Measurements from ENCODE around the gene GNAS-AS1. TPM values are rescaled to one million over a fixed set of nuclear protein-coding genes. Genes with fewer than 3 reads are reported as not detected.

Gene GNAS-AS1
- total and polyA plus RNA-seq, 2 experiments from 2014 or later: 0.98 TPM; not detected in 1

DNA sequence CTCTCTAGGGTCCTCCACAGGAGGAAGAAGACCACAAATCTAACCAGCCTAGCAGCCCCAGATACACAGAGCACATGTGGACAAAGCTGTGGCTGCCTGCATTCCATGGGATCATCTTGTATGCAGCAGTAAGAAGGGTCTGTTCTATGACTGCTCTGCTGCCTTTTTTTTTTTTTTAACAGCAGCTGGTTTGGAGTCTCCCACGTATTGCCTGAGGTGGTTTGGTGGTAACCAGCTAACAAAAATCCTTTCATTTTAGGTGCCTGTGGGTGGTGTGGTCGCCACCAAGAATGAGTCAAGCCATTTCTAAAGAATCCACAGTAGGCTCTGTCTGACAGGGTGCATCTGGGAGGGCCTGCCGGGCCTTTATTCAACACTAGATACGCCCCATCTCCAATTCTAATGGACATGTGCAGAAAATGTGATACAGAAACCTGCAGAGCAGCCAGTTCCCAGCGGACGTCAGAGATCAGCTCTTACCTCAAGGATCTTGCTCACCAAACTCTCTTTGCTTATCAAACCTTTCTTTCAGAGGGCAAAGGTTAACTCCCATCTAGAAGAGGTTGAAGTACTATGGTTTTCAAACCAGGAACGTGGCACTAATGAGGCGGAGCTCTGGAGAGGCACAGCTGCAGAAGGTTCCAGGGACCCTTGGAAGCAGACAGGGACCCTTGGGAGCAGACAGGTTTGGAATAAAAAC is 32.0 kb downstream of the GNAS-AS1 start:
- H3K27ac ChIP-seq: no peak overlapping the region
- WGBS (ENCODE audit: low lambda C conversion rate, missing lambda C conversion rate): 65% methylated on average over 8 of the region's 8 CpGs
- no peak overlapping the region for H3K4me3 ChIP-seq
- H3K9me3 ChIP-seq (ENCODE audit: low read depth): no peaks in the 10 kb centered on the region
- no peaks in the 10 kb centered on the region for H4K20me1 ChIP-seq (ENCODE audit: insufficient read depth, poor library complexity, severe bottlenecking)
- no peaks in the 10 kb centered on the region for H3K27me3 ChIP-seq
- no peak for DNase-seq (ENCODE audit: low spot score)
- no peak overlapping the region for H2AFZ ChIP-seq
- no peaks in the 10 kb centered on the region for H3K79me2 ChIP-seq
- TF ChIP-seq CTCF (IDR thresholded peaks at IDR 0.05; ENCODE audit: poor library complexity): no peak
- TF ChIP-seq EZH2 (IDR thresholded peaks at IDR 0.05; ENCODE audit: borderline replicate concordance): no peak
- TF ChIP-seq EZH2phosphoT487 (IDR thresholded peaks at IDR 0.05; ENCODE audit: low read depth, severe bottlenecking, unreplicated experiment): no peak
- no peaks in the 10 kb centered on the region for H3K36me3 ChIP-seq (replicated peaks; ENCODE audit: insufficient read depth, low read depth)
- no peak overlapping the region for H3K4me2 ChIP-seq
- no peaks in the 10 kb centered on the region for H3K9me2 ChIP-seq (replicated peaks; ENCODE audit: insufficient read depth)
- H3K4me1 ChIP-seq (ENCODE audit: insufficient read depth): no peaks in the 10 kb centered on the region

- H3K9me3 ChIP-seq (ENCODE audit: low read depth): no peaks in the 10 kb centered on the region
- TF ChIP-seq CTCF (IDR thresholded peaks at IDR 0.05; ENCODE audit: poor library complexity): no peak
- no peak for TF ChIP-seq EZH2 (IDR thresholded peaks at IDR 0.05; ENCODE audit: borderline replicate concordance)
- no peak for TF ChIP-seq EZH2phosphoT487 (IDR thresholded peaks at IDR 0.05; ENCODE audit: low read depth, severe bottlenecking, unreplicated experiment)
- DNase-seq (ENCODE audit: low spot score): no peak
- H3K27me3 ChIP-seq: no peaks in the 10 kb centered on the region
- no peaks in the 10 kb centered on the region for H3K9me2 ChIP-seq (replicated peaks; ENCODE audit: insufficient read depth)
- no peak overlapping the region for H3K27ac ChIP-seq
- no peaks in the 10 kb centered on the region for H4K20me1 ChIP-seq (ENCODE audit: insufficient read depth, poor library complexity, severe bottlenecking)
- no peaks in the 10 kb centered on the region for H3K36me3 ChIP-seq (replicated peaks; ENCODE audit: insufficient read depth, low read depth)
- H3K4me1 ChIP-seq (ENCODE audit: insufficient read depth): no peaks in the 10 kb centered on the region
- H3K4me3 ChIP-seq: no peak overlapping the region
- H3K79me2 ChIP-seq: no peaks in the 10 kb centered on the region
- no peak overlapping the region for H3K4me2 ChIP-seq
- WGBS (ENCODE audit: low lambda C conversion rate, missing lambda C conversion rate): 95% methylated on average over 10 of the region's 10 CpGs
- no peak overlapping the region for H2AFZ ChIP-seq
Measured at GRCh38 chr20:58817748-58818147, 33.0 kb downstream of the GNAS-AS1 start.

DNA sequence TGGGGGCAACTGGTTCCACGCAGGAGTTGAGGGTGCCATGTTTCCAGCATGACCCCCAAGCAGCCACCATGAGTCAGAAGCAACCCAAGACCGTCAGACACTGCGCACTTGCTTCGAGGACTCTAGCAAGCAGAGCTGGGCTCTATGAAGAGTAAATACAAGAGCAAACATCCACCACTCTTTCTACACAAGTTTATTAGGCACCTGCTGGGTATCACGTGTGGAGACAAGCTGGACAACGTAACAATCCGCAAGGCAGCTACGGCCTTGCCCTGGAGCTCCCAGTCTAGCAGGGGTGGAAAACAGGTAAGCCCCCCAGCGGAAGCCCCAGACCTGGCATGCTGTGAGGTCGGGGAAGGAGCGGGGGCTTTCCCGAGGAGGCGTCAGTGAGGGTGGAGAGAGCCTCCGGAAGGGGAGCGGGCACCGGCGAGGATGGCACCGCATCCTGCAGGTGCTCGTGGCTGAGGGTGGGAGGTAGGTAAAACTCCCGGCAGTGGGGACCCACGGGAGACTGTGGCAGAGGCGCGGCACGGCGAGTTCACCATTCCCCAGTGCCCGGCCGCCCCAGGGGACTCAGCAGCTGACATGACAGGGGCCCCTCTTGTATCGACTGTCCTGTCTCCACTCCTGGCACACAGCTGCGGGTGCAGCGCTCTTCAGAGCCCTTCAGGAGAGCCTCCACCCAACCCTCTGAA is 33.6 kb downstream of the GNAS-AS1 start:
- no peaks in the 10 kb centered on the region for H3K4me1 ChIP-seq (ENCODE audit: insufficient read depth)
- TF ChIP-seq EZH2phosphoT487 (IDR thresholded peaks at IDR 0.05; ENCODE audit: low read depth, severe bottlenecking, unreplicated experiment): no peak
- no peak for TF ChIP-seq EZH2 (IDR thresholded peaks at IDR 0.05; ENCODE audit: borderline replicate concordance)
- TF ChIP-seq CTCF (IDR thresholded peaks at IDR 0.05; ENCODE audit: poor library complexity): no peak
- 94% methylated on average over 30 of the region's 30 CpGs for WGBS (ENCODE audit: low lambda C conversion rate, missing lambda C conversion rate)
- H3K36me3 ChIP-seq (replicated peaks; ENCODE audit: insufficient read depth, low read depth): no peaks in the 10 kb centered on the region
- no peak overlapping the region for H3K4me3 ChIP-seq
- H3K9me2 ChIP-seq (replicated peaks; ENCODE audit: insufficient read depth): no peaks in the 10 kb centered on the region
- no peaks in the 10 kb centered on the region for H3K79me2 ChIP-seq
- H3K27ac ChIP-seq: no peak overlapping the region
- no peaks in the 10 kb centered on the region for H4K20me1 ChIP-seq (ENCODE audit: insufficient read depth, poor library complexity, severe bottlenecking)
- H3K27me3 ChIP-seq: no peaks in the 10 kb centered on the region
- no peak for DNase-seq (ENCODE audit: low spot score)
- no peak overlapping the region for H2AFZ ChIP-seq
- no peaks in the 10 kb centered on the region for H3K9me3 ChIP-seq (ENCODE audit: low read depth)
- H3K4me2 ChIP-seq: no peak overlapping the region
